Keratinocyte (primary cell): ENCODE data around the gene THNSL1. TPM values are rescaled to one million over a fixed set of nuclear protein-coding genes. Genes with fewer than 3 reads are reported as not detected.

Experiments used
- DNase-seq: peaks from one replicate; pipeline ENCODE4 v3.0.0-alpha.2; 2011; ENCODE audit warnings: low read depth, missing footprints, low spot score
- FAIRE-seq: peaks from 2 replicates; lab custom pipeline; 2011; peaks lifted over from hg19 to GRCh38; lab: Jason Lieb, UNC
- H2AFZ ChIP-seq: 2 replicates; pipeline ENCODE4 v1.6.0; 2012; ENCODE audit warnings: low read length, control low read depth, inconsistent platforms; ENCODE audit not compliant: control insufficient read depth
- H3K27ac ChIP-seq: 2 replicates; pipeline ENCODE4 v1.5.1; 2011; ENCODE audit warnings: low read length; ENCODE audit not compliant: control insufficient read depth, insufficient read depth
- H3K27me3 ChIP-seq: 3 replicates; pipeline ENCODE4 v1.6.0; 2011; ENCODE audit warnings: low read length; ENCODE audit not compliant: control insufficient read depth, insufficient read depth; ENCODE audit errors: extremely low read depth
- H3K36me3 ChIP-seq, 2 experiments: 2 replicates in 1 of 2; 3 replicates in 1 of 2; pipeline ENCODE4 v1.5.1; 2011; ENCODE audit warnings: low read length in 2 of 2, mild to moderate bottlenecking in 1 of 2; ENCODE audit not compliant: control insufficient read depth in 2 of 2, insufficient read depth in 2 of 2; ENCODE audit errors: extremely low read depth in 1 of 2
- H3K4me1 ChIP-seq: 3 replicates; pipeline ENCODE4 v1.5.1; 2011; ENCODE audit warnings: low read length; ENCODE audit not compliant: control insufficient read depth, insufficient read depth; ENCODE audit errors: extremely low read depth
- H3K4me2 ChIP-seq: 3 replicates; pipeline ENCODE4 v1.6.0; 2011; ENCODE audit warnings: low read depth, low read length; ENCODE audit not compliant: control insufficient read depth, insufficient read depth; ENCODE audit errors: extremely low read depth
- H3K4me3 ChIP-seq, 3 experiments: fragments of 200-600 bp in 1 of 3; sonication (generic) in 1 of 3; 2 replicates in 2 of 3; 3 replicates in 1 of 3; pipeline ENCODE4 v1.5.1; 2011 to 2016; ENCODE audit warnings: low read length in 3 of 3, mild to moderate bottlenecking in 3 of 3, control low read depth in 2 of 3, inconsistent platforms in 1 of 3, low read depth in 1 of 3, mixed read lengths in 1 of 3, mixed run types in 1 of 3, moderate library complexity in 1 of 3; ENCODE audit not compliant: control insufficient read depth in 2 of 3, insufficient read depth in 2 of 3; ENCODE audit errors: extremely low read depth in 1 of 3
- H3K79me2 ChIP-seq: 2 replicates; pipeline ENCODE4 v1.6.0; 2012; ENCODE audit warnings: low read length; ENCODE audit not compliant: control insufficient read depth, insufficient read depth
- H3K9ac ChIP-seq: 3 replicates; pipeline ENCODE4 v1.6.0; 2011; ENCODE audit warnings: low read length; ENCODE audit not compliant: control insufficient read depth, insufficient read depth; ENCODE audit errors: extremely low read depth
- H3K9me1 ChIP-seq: 3 replicates; pipeline ENCODE4 v1.6.0; 2011; ENCODE audit warnings: low read length; ENCODE audit not compliant: control insufficient read depth, insufficient read depth; ENCODE audit errors: extremely low read depth
- H3K9me3 ChIP-seq: 2 replicates; pipeline ENCODE4 v1.5.1; 2012; ENCODE audit warnings: low read depth, low read length; ENCODE audit not compliant: control insufficient read depth
- H4K20me1 ChIP-seq: 3 replicates; pipeline ENCODE4 v1.6.0; 2011; ENCODE audit warnings: low read length; ENCODE audit not compliant: control insufficient read depth, insufficient read depth; ENCODE audit errors: extremely low read depth
- CTCF ChIP-seq, 3 experiments: IDR thresholded peaks in 1 of 3; conservative IDR thresholded peaks in 1 of 3; optimal IDR thresholded peaks in 1 of 3; 2 replicates in 2 of 3; 3 replicates in 1 of 3; pipeline versions ENCODE3 to v1.5.1; 2011; ENCODE audit warnings: low read length in 3 of 3, mild to moderate bottlenecking in 3 of 3, moderate library complexity in 2 of 3, control low read depth in 1 of 3, inconsistent platforms in 1 of 3; ENCODE audit not compliant: insufficient read depth in 2 of 3; ENCODE audit errors: extremely low read depth in 1 of 3
- EZH2 ChIP-seq: IDR thresholded peaks from one replicate; pipeline ENCODE4 v1.6.1; 2012; ENCODE audit warnings: inconsistent platforms, mild to moderate bottlenecking, low read length, moderate library complexity
- dilution Hi-C: fragments of 300-500 bp; cut with MboI; formaldehyde crosslinking; loops from one replicate; pipeline ENCODE4 v1.7.0; 2020; ENCODE audit warnings: low sequenced_read_pairs; ENCODE audit not compliant: extremely low pct_ligation_motif_present
- polyA plus RNA-seq, 5 experiments: library from polyadenylated mRNA; depleted of rRNA in 3 of 5; stranded (reverse) in 3 of 5; stranded (forward) in 1 of 5; unstranded in 1 of 5; fragments of >200 nt; gene quantifications; 1 replicate in 1 of 5; 2 replicates in 3 of 5; 3 replicates in 1 of 5; pipeline versions ENCODE4 v1.2.1 to v1.2.3, GENCODE V29; 2011 to 2012; ENCODE audit warnings: missing spikeins in 2 of 5, low read depth in 1 of 5, low replicate concordance in 1 of 5

The THNSL1 gene
- polyA plus RNA-seq, 1 donor (not counting 4 experiments of a cell fraction or from before 2014, with no cell fraction given): 4.1 TPM

GRCh38 chr10:25063644-25064043 lies 47.2 kb downstream of the THNSL1 start:
- Histone ChIP-seq H3K27ac (peak overlapping the region; percentile 99), H3K9ac (no peak overlapping the region), H2AFZ (no peak overlapping the region)

GRCh38 chr10:25064401-25064800 lies 48.0 kb downstream of the THNSL1 start:
- peak overlapping the region; percentile 19 for H3K27ac ChIP-seq
- FAIRE-seq (no peak), DNase-seq (no peak)
- no peak overlapping the region for H3K4me2 ChIP-seq
- H3K9me3 ChIP-seq: no peaks in the 10 kb centered on the region
- no peaks in the 10 kb centered on the region for H3K9me1 ChIP-seq
- no peak overlapping the region for H2AFZ ChIP-seq
- no peak overlapping the region for H3K4me3 ChIP-seq
- no peak overlapping the region for H3K9ac ChIP-seq
- H3K4me1 ChIP-seq: peaks cover 41% of the 10 kb centered on the region
- H3K79me2 ChIP-seq: no peaks in the 10 kb centered on the region
- TF ChIP-seq EZH2 (no peak), CTCF (optimal IDR thresholded peaks at IDR 0.05 in 1 of 3, IDR thresholded peaks at IDR 0.05 in 1 of 3, conservative IDR thresholded peaks at IDR 0.05 in 1 of 3; ENCODE audit: extremely low read depth in 1 of 3, insufficient read depth in 2 of 3, low read length in 3 of 3) (no peak)
- H3K27me3 ChIP-seq: no peaks in the 10 kb centered on the region
- H3K36me3 ChIP-seq: no peaks in the 10 kb centered on the region
- H4K20me1 ChIP-seq: no peaks in the 10 kb centered on the region
- dilution Hi-C loops: no loop called here

More at GRCh38 chr10:25063644-25064043, 47.2 kb downstream of the THNSL1 start:
- no peaks in the 10 kb centered on the region for H3K27me3 ChIP-seq
- FAIRE-seq: no peak
- no peaks in the 10 kb centered on the region for H3K79me2 ChIP-seq
- TF ChIP-seq CTCF (optimal IDR thresholded peaks at IDR 0.05 in 1 of 3, IDR thresholded peaks at IDR 0.05 in 1 of 3, conservative IDR thresholded peaks at IDR 0.05 in 1 of 3; ENCODE audit: extremely low read depth in 1 of 3, insufficient read depth in 2 of 3, low read length in 3 of 3) (no peak), EZH2 (no peak)
- no peak for DNase-seq
- H3K4me1 ChIP-seq: peaks cover 38% of the 10 kb centered on the region
- H3K9me3 ChIP-seq: no peaks in the 10 kb centered on the region
- H4K20me1 ChIP-seq: no peaks in the 10 kb centered on the region
- dilution Hi-C loops: no loop called here
- no peaks in the 10 kb centered on the region for H3K36me3 ChIP-seq
- no peaks in the 10 kb centered on the region for H3K9me1 ChIP-seq
- H3K4me2 ChIP-seq: no peak overlapping the region
- H3K4me3 ChIP-seq: no peak overlapping the region
